MM.1S (cell line): ENCODE results near the gene YIPF6.

Experiments used
- DNase-seq: peaks from one replicate; pipeline ENCODE4 v3.0.0-alpha.2; 2015
- H2AFZ ChIP-seq: fragments of 300-600 bp; sonication (generic); 2 replicates; pipeline ENCODE4 v1.6.0; 2016; ENCODE audit warnings: antibody characterized with exemption, low read length
- H3F3A ChIP-seq: fragments of 300-600 bp; sonication (generic); 2 replicates; pipeline ENCODE4 v1.6.1; 2016; ENCODE audit warnings: mild to moderate bottlenecking, antibody characterized with exemption, low read length, moderate library complexity, mixed read lengths; ENCODE audit not compliant: insufficient read depth
- H3K27ac ChIP-seq: fragments of 300-600 bp; sonication (generic); 2 replicates; pipeline ENCODE4 v1.5.1; 2016; ENCODE audit warnings: mild to moderate bottlenecking, low read length
- H3K27me3 ChIP-seq: fragments of 300-600 bp; sonication (generic); replicated peaks from 2 replicates; pipeline ENCODE4 v1.6.0; 2016; ENCODE audit warnings: low read length; ENCODE audit not compliant: insufficient read depth
- H3K36me3 ChIP-seq: fragments of 300-600 bp; sonication (generic); replicated peaks from 2 replicates; pipeline ENCODE4 v1.6.1; 2016; ENCODE audit warnings: mild to moderate bottlenecking, low read length, mixed read lengths; ENCODE audit not compliant: insufficient read depth
- H3K4me1 ChIP-seq: fragments of 300-600 bp; sonication (generic); 2 replicates; pipeline ENCODE4 v1.6.1; 2016; ENCODE audit warnings: low read length, mixed read lengths
- H3K4me2 ChIP-seq: fragments of 300-600 bp; sonication (generic); 2 replicates; pipeline ENCODE4 v1.6.0; 2016; ENCODE audit warnings: low read depth, low read length
- H3K4me3 ChIP-seq: fragments of 300-600 bp; sonication (generic); 2 replicates; pipeline ENCODE4 v1.5.1; 2016; ENCODE audit warnings: low read length, mixed read lengths
- H3K79me2 ChIP-seq: fragments of 300-600 bp; sonication (generic); 2 replicates; pipeline ENCODE4 v1.6.1; 2016; ENCODE audit warnings: mixed run types, low read length, mixed read lengths
- H3K9ac ChIP-seq: fragments of 300-600 bp; sonication (generic); 2 replicates; pipeline ENCODE4 v1.6.1; 2016; ENCODE audit warnings: low read length, mixed read lengths
- H3K9me2 ChIP-seq: fragments of 300-600 bp; sonication (generic); replicated peaks from 2 replicates; pipeline ENCODE4 v1.6.1; 2016; ENCODE audit warnings: mild to moderate bottlenecking, low read length, mixed read lengths; ENCODE audit not compliant: insufficient read depth
- H3K9me3 ChIP-seq: fragments of 300-600 bp; sonication (generic); replicated peaks from 2 replicates; pipeline ENCODE4 v1.6.1; 2016; ENCODE audit warnings: mild to moderate bottlenecking, low read length, mixed read lengths; ENCODE audit not compliant: insufficient read depth
- H4K20me1 ChIP-seq: fragments of 300-600 bp; sonication (generic); 2 replicates; pipeline ENCODE4 v1.6.1; 2016; ENCODE audit warnings: mild to moderate bottlenecking, low read length, moderate library complexity, mixed read lengths; ENCODE audit not compliant: insufficient read depth
- EZH2 ChIP-seq: fragments of 300-600 bp; sonication (generic); optimal IDR thresholded peaks from 2 replicates; pipeline ENCODE3; 2017; ENCODE audit warnings: low read depth, mild to moderate bottlenecking, antibody characterized with exemption, low read length, mixed read lengths
- EZH2phosphoT487 ChIP-seq: fragments of 300-600 bp; sonication (generic); IDR thresholded peaks from 2 replicates; pipeline ENCODE4 v1.6.1; 2018; ENCODE audit warnings: antibody characterized with exemption, low read length
- TF ChIP-seq, protein P1 (sequence below): fragments of 300-600 bp; sonication (generic); IDR thresholded peaks from 2 replicates; pipeline ENCODE4 v1.5.1; 2016; ENCODE audit warnings: antibody characterized with exemption, low read length, mixed read lengths

YIPF6 gene

DNA sequence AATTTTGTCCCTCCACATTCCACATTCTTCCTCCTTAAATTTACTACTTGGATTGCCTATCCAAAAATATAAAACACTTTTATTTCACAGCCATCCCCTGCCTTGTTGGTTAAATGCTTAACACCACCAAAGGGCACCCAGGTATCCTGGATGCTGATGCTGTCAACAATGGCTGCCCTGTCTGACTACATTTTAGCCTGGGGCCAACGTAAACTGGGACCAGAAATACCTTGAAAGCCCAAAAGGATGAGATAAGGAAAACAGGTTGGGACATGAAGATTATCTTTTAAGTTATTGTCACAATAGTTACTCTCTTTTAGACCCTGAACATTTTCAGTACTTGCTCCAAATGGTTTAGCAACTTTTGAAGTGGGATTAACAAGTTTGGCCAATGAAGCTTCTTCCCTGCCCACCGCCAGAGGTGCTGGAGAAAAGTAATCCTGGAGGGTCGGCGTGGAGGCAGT lies 775 bp upstream of the YIPF6 start:
- Histone ChIP-seq H3K36me3 (no peaks in the 10 kb centered on the region), H3F3A (no peaks in the 10 kb centered on the region), H3K9me2 (no peaks in the 10 kb centered on the region), H3K4me2 (peak overlapping the region; percentile 57; the same call in 1 of the 2 replicates), H2AFZ (peak overlapping the region; percentile 84), H3K4me1 (no peaks in the 10 kb centered on the region), H3K27ac (peak overlapping the region; percentile 66; the same call in 1 of the 2 replicates), H3K79me2 (peaks cover 34% of the 10 kb centered on the region), H3K9me3 (no peaks in the 10 kb centered on the region), H3K9ac (peak overlapping the region; percentile 95), H3K4me3 (peak overlapping the region; percentile 80), H3K27me3 (no peaks in the 10 kb centered on the region), H4K20me1 (no peaks in the 10 kb centered on the region)
- no peak for DNase-seq
- no peak for TF ChIP-seq EZH2phosphoT487
- TF ChIP-seq, protein P1, sequence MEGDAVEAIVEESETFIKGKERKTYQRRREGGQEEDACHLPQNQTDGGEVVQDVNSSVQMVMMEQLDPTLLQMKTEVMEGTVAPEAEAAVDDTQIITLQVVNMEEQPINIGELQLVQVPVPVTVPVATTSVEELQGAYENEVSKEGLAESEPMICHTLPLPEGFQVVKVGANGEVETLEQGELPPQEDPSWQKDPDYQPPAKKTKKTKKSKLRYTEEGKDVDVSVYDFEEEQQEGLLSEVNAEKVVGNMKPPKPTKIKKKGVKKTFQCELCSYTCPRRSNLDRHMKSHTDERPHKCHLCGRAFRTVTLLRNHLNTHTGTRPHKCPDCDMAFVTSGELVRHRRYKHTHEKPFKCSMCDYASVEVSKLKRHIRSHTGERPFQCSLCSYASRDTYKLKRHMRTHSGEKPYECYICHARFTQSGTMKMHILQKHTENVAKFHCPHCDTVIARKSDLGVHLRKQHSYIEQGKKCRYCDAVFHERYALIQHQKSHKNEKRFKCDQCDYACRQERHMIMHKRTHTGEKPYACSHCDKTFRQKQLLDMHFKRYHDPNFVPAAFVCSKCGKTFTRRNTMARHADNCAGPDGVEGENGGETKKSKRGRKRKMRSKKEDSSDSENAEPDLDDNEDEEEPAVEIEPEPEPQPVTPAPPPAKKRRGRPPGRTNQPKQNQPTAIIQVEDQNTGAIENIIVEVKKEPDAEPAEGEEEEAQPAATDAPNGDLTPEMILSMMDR, result no peak
- TF ChIP-seq EZH2, result no peak

DNA sequence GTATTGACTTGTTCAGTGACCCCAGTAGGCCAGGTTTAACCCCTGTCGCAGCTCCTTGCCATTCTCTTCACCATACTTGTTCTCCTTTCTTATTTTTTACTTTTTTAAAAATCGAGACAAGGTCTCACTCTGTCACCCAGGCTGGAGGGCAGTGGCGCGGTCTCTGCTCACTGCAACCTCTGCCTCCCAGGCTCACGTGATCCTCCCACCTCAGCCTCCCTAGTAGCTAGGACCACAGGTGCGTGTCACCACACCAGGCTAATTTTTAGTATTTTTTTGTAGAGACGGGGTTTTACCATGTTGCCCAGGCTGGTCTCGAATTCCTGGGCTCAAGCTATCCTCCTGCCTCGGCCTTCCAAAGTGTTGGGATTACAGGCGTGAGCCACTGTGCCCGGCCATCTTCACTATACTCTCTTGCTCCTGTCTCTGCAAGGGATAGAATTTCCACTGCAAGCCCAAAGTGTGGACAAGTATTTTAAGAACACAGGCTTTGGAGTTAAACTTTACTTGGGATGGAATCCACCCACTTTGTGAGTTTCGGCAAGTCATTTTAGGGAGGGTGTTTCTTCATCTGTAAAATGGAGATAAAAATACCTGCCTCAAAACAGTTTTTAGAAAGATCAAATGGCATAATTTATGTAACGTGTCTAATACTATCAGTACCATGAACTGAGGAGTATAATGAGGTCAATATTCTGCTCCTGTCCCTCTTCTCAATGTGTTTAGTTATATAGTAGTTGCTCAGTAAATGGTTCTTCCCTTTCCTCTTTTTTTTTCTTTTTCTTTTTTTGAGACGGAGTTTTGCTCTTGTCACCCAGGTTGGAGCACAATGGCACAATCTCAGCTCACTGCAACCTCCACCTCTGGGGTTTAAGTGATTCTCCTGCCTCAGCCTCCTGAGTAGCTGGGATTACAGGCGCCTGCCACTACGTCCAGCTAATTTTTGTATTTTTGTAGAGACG lies 973 bp downstream of the YIPF6 start:
- Histone ChIP-seq H4K20me1 (no peaks in the 10 kb centered on the region), H3K4me1 (no peaks in the 10 kb centered on the region), H3K9me3 (no peaks in the 10 kb centered on the region), H3F3A (no peaks in the 10 kb centered on the region), H3K27ac (no peak overlapping the region), H3K4me3 (peak overlapping the region; percentile 80), H3K79me2 (peaks cover 38% of the 10 kb centered on the region), H3K4me2 (peak overlapping the region; percentile 36; the same call in 1 of the 2 replicates), H3K9me2 (no peaks in the 10 kb centered on the region), H3K36me3 (no peaks in the 10 kb centered on the region), H2AFZ (no peak overlapping the region), H3K27me3 (no peaks in the 10 kb centered on the region), H3K9ac (peak overlapping the region; percentile 95)
- DNase-seq, result no peak
- TF ChIP-seq EZH2, result no peak
- no peak for TF ChIP-seq EZH2phosphoT487
- TF ChIP-seq, protein P1, result no peak

DNA sequence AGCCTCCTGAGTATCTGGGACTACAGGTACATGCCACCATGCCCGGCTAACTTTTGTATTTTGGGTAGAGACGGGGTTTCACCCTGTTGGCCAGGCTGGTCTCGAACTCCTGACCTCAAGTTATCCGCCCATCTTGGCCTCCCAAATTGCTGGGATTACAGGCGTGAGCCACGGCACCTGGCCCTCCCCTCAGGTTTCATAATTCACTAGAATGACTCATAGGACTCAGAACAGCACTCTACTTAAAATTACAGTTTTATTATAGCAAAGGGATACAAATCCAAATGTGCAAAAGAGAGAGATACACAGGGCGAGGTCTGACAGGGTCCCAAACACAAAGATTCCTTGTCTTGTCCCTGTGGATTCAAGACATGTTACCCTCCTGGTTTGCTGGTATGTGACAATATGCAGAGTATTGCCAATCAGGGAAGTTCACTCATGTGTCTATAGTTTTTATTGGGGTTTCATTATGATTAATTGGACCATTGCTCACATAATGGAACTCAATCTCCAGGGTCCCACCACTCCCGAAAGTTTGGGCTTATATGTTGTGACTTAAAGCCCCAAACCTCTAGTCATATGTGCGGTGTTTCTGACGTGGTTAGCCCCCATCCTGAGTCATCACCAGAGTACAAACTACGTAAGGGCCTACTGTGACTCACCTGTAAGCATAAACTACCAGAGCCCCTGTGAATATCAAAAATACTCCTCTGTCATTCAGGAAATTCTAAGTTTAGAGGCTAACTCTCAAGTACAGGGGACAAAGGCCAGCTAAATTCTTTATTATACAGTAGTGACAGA lies 5.2 kb downstream of the YIPF6 start:
- H3K4me3 ChIP-seq, result no peak overlapping the region
- no peaks in the 10 kb centered on the region for H4K20me1 ChIP-seq
- H3K4me2 ChIP-seq, result no peak overlapping the region
- no peak overlapping the region for H2AFZ ChIP-seq
- TF ChIP-seq EZH2 (no peak), EZH2phosphoT487 (no peak)
- TF ChIP-seq, protein P1, result no peak
- H3K9ac ChIP-seq, result no peak overlapping the region
- no peak for DNase-seq
- no peak overlapping the region for H3K27ac ChIP-seq
- no peaks in the 10 kb centered on the region for H3K27me3 ChIP-seq
- H3F3A ChIP-seq, result no peaks in the 10 kb centered on the region
- no peaks in the 10 kb centered on the region for H3K36me3 ChIP-seq
- H3K4me1 ChIP-seq, result no peaks in the 10 kb centered on the region
- H3K9me2 ChIP-seq, result no peaks in the 10 kb centered on the region
- peaks cover 47% of the 10 kb centered on the region for H3K79me2 ChIP-seq
- H3K9me3 ChIP-seq, result no peaks in the 10 kb centered on the region
